Loucy (cell line): ENCODE results near the gene ADPRM.

Source experiments
- H2AFZ ChIP-seq: fragments of 200-600 bp; sonication (generic); 2 replicates; pipeline ENCODE4 v1.6.0; 2016; ENCODE audit warnings: antibody characterized with exemption, mild to moderate bottlenecking, low read length, moderate library complexity
- H3F3A ChIP-seq: fragments of 200-600 bp; 2 replicates; pipeline ENCODE4 v1.6.0; 2016; ENCODE audit warnings: antibody characterized with exemption, low read depth, mild to moderate bottlenecking
- H3K27me3 ChIP-seq: fragments of 200-600 bp; sonication (generic); 2 replicates; pipeline ENCODE4 v1.6.1; 2014; ENCODE audit warnings: low read length, mild to moderate bottlenecking; ENCODE audit not compliant: insufficient read depth, poor library complexity, severe bottlenecking
- H3K36me3 ChIP-seq: fragments of 200-600 bp; sonication (generic); 2 replicates; pipeline ENCODE4 v1.6.1; 2016; ENCODE audit warnings: low read length; ENCODE audit not compliant: insufficient read depth
- H3K4me1 ChIP-seq: fragments of 200-600 bp; sonication (generic); 2 replicates; pipeline ENCODE4 v1.5.1; 2014; ENCODE audit warnings: low read length, mild to moderate bottlenecking; ENCODE audit not compliant: insufficient read depth, poor library complexity, severe bottlenecking
- H3K4me2 ChIP-seq: fragments of 200-600 bp; sonication (generic); 2 replicates; pipeline ENCODE4 v1.6.0; 2014; ENCODE audit warnings: antibody characterized with exemption, low read length, low read depth, mild to moderate bottlenecking; ENCODE audit not compliant: poor library complexity, severe bottlenecking
- H3K4me3 ChIP-seq: fragments of 200-600 bp; sonication (generic); 2 replicates; pipeline ENCODE4 v1.5.1; 2014; ENCODE audit warnings: low read length, mild to moderate bottlenecking, mixed read lengths; ENCODE audit not compliant: poor library complexity, severe bottlenecking
- H3K79me2 ChIP-seq: fragments of 200-600 bp; sonication (generic); 2 replicates; pipeline ENCODE4 v1.6.1; 2014; ENCODE audit warnings: low read length; ENCODE audit not compliant: insufficient read depth
- H3K9ac ChIP-seq: fragments of 200-600 bp; sonication (generic); 2 replicates; pipeline ENCODE4 v1.6.0; 2014; ENCODE audit warnings: mild to moderate bottlenecking, low read depth, low read length, moderate library complexity; ENCODE audit not compliant: poor library complexity, severe bottlenecking
- H3K9me2 ChIP-seq: fragments of 200-600 bp; sonication (generic); replicated peaks from 2 replicates; pipeline ENCODE4 v1.6.1; 2016; ENCODE audit warnings: low read depth, low read length, mixed read lengths
- H3K9me3 ChIP-seq: fragments of 200-600 bp; sonication (generic); 2 replicates; pipeline ENCODE4 v1.6.1; 2014; ENCODE audit warnings: mild to moderate bottlenecking, antibody characterized with exemption, low read length, low read depth; ENCODE audit not compliant: insufficient read depth
- H4K20me1 ChIP-seq: fragments of 200-600 bp; sonication (generic); 2 replicates; pipeline ENCODE4 v1.6.0; 2014; ENCODE audit warnings: antibody characterized with exemption, low read length, mild to moderate bottlenecking; ENCODE audit not compliant: insufficient read depth, poor library complexity, severe bottlenecking
- EZH2phosphoT487 ChIP-seq: fragments of 200-600 bp; IDR thresholded peaks from 2 replicates; pipeline ENCODE4 v1.6.1; 2018; ENCODE audit warnings: antibody characterized with exemption, mild to moderate bottlenecking, moderate library complexity, borderline replicate concordance
- TF ChIP-seq, protein P1 (sequence below): fragments of 200-600 bp; sonication (generic); conservative IDR thresholded peaks from 2 replicates; pipeline ENCODE4 v1.5.1; 2014; ENCODE audit warnings: mild to moderate bottlenecking, antibody characterized with exemption, low read length

The ADPRM gene

GRCh38 chr17:10705727-10706126, 8.3 kb downstream of the ADPRM start:
- Histone ChIP-seq H4K20me1 (no peaks in the 10 kb centered on the region), H3K36me3 (peaks cover 29% of the 10 kb centered on the region; the same call in 1 of the 2 replicates)
- TF ChIP-seq, protein P1, sequence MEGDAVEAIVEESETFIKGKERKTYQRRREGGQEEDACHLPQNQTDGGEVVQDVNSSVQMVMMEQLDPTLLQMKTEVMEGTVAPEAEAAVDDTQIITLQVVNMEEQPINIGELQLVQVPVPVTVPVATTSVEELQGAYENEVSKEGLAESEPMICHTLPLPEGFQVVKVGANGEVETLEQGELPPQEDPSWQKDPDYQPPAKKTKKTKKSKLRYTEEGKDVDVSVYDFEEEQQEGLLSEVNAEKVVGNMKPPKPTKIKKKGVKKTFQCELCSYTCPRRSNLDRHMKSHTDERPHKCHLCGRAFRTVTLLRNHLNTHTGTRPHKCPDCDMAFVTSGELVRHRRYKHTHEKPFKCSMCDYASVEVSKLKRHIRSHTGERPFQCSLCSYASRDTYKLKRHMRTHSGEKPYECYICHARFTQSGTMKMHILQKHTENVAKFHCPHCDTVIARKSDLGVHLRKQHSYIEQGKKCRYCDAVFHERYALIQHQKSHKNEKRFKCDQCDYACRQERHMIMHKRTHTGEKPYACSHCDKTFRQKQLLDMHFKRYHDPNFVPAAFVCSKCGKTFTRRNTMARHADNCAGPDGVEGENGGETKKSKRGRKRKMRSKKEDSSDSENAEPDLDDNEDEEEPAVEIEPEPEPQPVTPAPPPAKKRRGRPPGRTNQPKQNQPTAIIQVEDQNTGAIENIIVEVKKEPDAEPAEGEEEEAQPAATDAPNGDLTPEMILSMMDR: no peak
- TF ChIP-seq EZH2phosphoT487: no peak

DNA sequence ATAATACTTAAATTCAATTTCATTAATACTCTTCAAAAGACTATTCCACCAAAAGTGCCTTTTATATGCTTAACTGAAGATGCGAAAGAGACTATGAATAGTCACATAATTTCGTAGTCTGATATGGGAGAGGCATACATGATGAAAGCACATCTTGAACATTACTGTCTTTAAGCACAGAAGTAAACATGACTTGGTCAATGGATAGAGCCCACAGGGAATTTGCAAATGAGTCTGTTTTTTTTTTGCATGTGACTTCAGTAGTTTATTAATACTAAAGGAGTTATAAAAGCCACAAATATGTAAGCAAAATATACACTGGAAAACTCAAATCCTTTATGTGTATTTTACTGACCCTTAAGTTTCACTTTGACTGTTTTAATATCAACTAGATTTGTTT, 15.9 kb downstream of the ADPRM start:
- H3K79me2 ChIP-seq: no peaks in the 10 kb centered on the region

More at GRCh38 chr17:10705727-10706126, 8.3 kb downstream of the ADPRM start:
- H3K79me2 ChIP-seq: peaks cover 40% of the 10 kb centered on the region; the same call in 1 of the 2 replicates
- H3K9ac ChIP-seq: no peak overlapping the region
- no peak overlapping the region for H3K4me3 ChIP-seq
- H3K9me3 ChIP-seq: no peaks in the 10 kb centered on the region
- peaks cover 28% of the 10 kb centered on the region for H3K4me1 ChIP-seq
- H3F3A ChIP-seq: no peaks in the 10 kb centered on the region
- no peaks in the 10 kb centered on the region for H3K9me2 ChIP-seq
- no peaks in the 10 kb centered on the region for H3K27me3 ChIP-seq
- no peak overlapping the region for H2AFZ ChIP-seq
- H3K4me2 ChIP-seq: peak overlapping the region; percentile 12

GRCh38 chr17:10716218-10716617, 18.8 kb downstream of the ADPRM start:
- H3K4me1 ChIP-seq: no peaks in the 10 kb centered on the region
- TF ChIP-seq, protein P1: no peak
- no peak for TF ChIP-seq EZH2phosphoT487
- H3K9me2 ChIP-seq: no peaks in the 10 kb centered on the region

More for the DNA sequence above, 15.9 kb downstream of the ADPRM start:
- H3F3A ChIP-seq: no peaks in the 10 kb centered on the region
- H3K4me2 ChIP-seq: no peak overlapping the region
- no peak overlapping the region for H2AFZ ChIP-seq
- no peak overlapping the region for H3K9ac ChIP-seq
- H3K36me3 ChIP-seq: peaks cover 24% of the 10 kb centered on the region; the same call in 1 of the 2 replicates
- no peaks in the 10 kb centered on the region for H3K27me3 ChIP-seq
- no peak overlapping the region for H3K4me3 ChIP-seq
- no peaks in the 10 kb centered on the region for H4K20me1 ChIP-seq
- H3K9me3 ChIP-seq: no peaks in the 10 kb centered on the region
- no peaks in the 10 kb centered on the region for H3K4me1 ChIP-seq
- no peak for TF ChIP-seq EZH2phosphoT487
- TF ChIP-seq, protein P1: no peak
- H3K9me2 ChIP-seq: no peaks in the 10 kb centered on the region

More at GRCh38 chr17:10716218-10716617, 18.8 kb downstream of the ADPRM start:
- no peaks in the 10 kb centered on the region for H3F3A ChIP-seq
- H3K79me2 ChIP-seq: no peaks in the 10 kb centered on the region
- no peak overlapping the region for H3K9ac ChIP-seq
- H3K4me3 ChIP-seq: no peak overlapping the region
- no peaks in the 10 kb centered on the region for H4K20me1 ChIP-seq
- no peak overlapping the region for H2AFZ ChIP-seq
- no peaks in the 10 kb centered on the region for H3K9me3 ChIP-seq
- no peaks in the 10 kb centered on the region for H3K27me3 ChIP-seq
- H3K36me3 ChIP-seq: peaks cover 12% of the 10 kb centered on the region; the same call in 1 of the 2 replicates
- H3K4me2 ChIP-seq: no peak overlapping the region
